Liver (tissue), 9 donors: ENCODE measurements around the gene LHX6. TPM values are rescaled to one million over a fixed set of nuclear protein-coding genes. Genes with fewer than 3 reads are reported as not detected.

Source experiments
- DNase-seq: peaks from one replicate; pipeline ENCODE4 v3.0.0-alpha.2; 2017; ENCODE audit warnings: low spot score
- H3K27ac ChIP-seq, 2 donors: one replicate each; pipeline ENCODE4 v1.7.0; 2013; ENCODE audit warnings: inconsistent platforms in 2 of 2, low read length in 2 of 2, control low read depth in 1 of 2, low read depth in 1 of 2, mild to moderate bottlenecking in 1 of 2
- H3K27me3 ChIP-seq, 4 donors: one replicate each; pipeline versions ENCODE4 v1.6.1 to v1.7.0; 2013; ENCODE audit warnings: low read length in 3 of 4, inconsistent platforms in 1 of 4, mild to moderate bottlenecking in 1 of 4, moderate library complexity in 1 of 4; ENCODE audit not compliant: control insufficient read depth in 4 of 4, insufficient read depth in 4 of 4
- H3K36me3 ChIP-seq, 4 donors: one replicate each; pipeline versions ENCODE4 v1.6.1 to v1.7.0; 2013; ENCODE audit warnings: low read length in 3 of 4, mild to moderate bottlenecking in 3 of 4, low read depth in 1 of 4, moderate library complexity in 1 of 4; ENCODE audit not compliant: control insufficient read depth in 4 of 4, insufficient read depth in 3 of 4
- H3K4me1 ChIP-seq, 4 donors: one replicate each; pipeline versions ENCODE4 v1.6.1 to v1.7.0; 2013; ENCODE audit warnings: low read length in 3 of 4, mild to moderate bottlenecking in 3 of 4, moderate library complexity in 1 of 4; ENCODE audit not compliant: control insufficient read depth in 4 of 4, insufficient read depth in 4 of 4
- H3K4me3 ChIP-seq, 3 donors: one replicate each; pipeline versions ENCODE4 v1.6.1 to v1.7.0; 2013; ENCODE audit warnings: low read length in 3 of 3, control low read depth in 1 of 3, low read depth in 1 of 3, mild to moderate bottlenecking in 1 of 3
- H3K9ac ChIP-seq, 2 donors: one replicate each; pipeline ENCODE4 v1.7.0; 2013; ENCODE audit warnings: low read length in 2 of 2, mild to moderate bottlenecking in 2 of 2, moderate library complexity in 2 of 2, control low read depth in 1 of 2, low read depth in 1 of 2
- H3K9me3 ChIP-seq, 4 donors: one replicate each; pipeline versions ENCODE4 v1.6.1 to v1.7.0; 2013; ENCODE audit warnings: low read length in 3 of 4; ENCODE audit not compliant: control insufficient read depth in 4 of 4
- ATF3 ChIP-seq: IDR thresholded peaks from 2 replicates; pipeline ENCODE4 v1.6.1; 2016; ENCODE audit warnings: antibody characterized with exemption
- EGR1 ChIP-seq, 2 donors: IDR thresholded peaks; 2 replicates each; pipeline ENCODE4 v1.6.1; 2016 to 2018; ENCODE audit warnings: antibody characterized with exemption in 2 of 2, low read depth in 2 of 2
- FOXA1 ChIP-seq: IDR thresholded peaks from 2 replicates; pipeline ENCODE4 v1.6.1; 2016; ENCODE audit warnings: antibody characterized with exemption
- FOXA2 ChIP-seq: IDR thresholded peaks from 2 replicates; pipeline ENCODE4 v1.6.1; 2016; ENCODE audit warnings: antibody characterized with exemption
- GABPA ChIP-seq, 2 donors: IDR thresholded peaks in 1 of 2; conservative IDR thresholded peaks in 1 of 2; 2 replicates each; pipeline ENCODE4 v1.6.1; 2016; ENCODE audit warnings: antibody characterized with exemption in 2 of 2, mild to moderate bottlenecking in 1 of 2, moderate library complexity in 1 of 2
- HNF4A ChIP-seq, 2 donors: conservative IDR thresholded peaks; 2 replicates each; pipeline ENCODE4 v1.6.1; 2016; ENCODE audit warnings: antibody characterized with exemption in 2 of 2, mild to moderate bottlenecking in 2 of 2
- HNF4G ChIP-seq: IDR thresholded peaks from 2 replicates; pipeline ENCODE4 v1.6.1; 2016; ENCODE audit warnings: antibody characterized with exemption
- JUND ChIP-seq, 2 donors: IDR thresholded peaks; 2 replicates each; pipeline ENCODE4 v1.6.1; 2016; ENCODE audit warnings: antibody characterized with exemption in 2 of 2
- MAX ChIP-seq: IDR thresholded peaks from 2 replicates; pipeline ENCODE4 v1.6.1; 2016; ENCODE audit warnings: antibody characterized with exemption
- NR2F2 ChIP-seq: IDR thresholded peaks from 2 replicates; pipeline ENCODE4 v1.6.1; 2016; ENCODE audit warnings: antibody characterized with exemption
- RAD21 ChIP-seq, 2 donors: IDR thresholded peaks; 2 replicates each; pipeline ENCODE4 v1.6.1; 2016; ENCODE audit warnings: antibody characterized with exemption in 2 of 2, mild to moderate bottlenecking in 2 of 2
- REST ChIP-seq: IDR thresholded peaks from 2 replicates; pipeline ENCODE4 v1.6.1; 2016; ENCODE audit warnings: antibody characterized with exemption, mild to moderate bottlenecking
- RXRA ChIP-seq, 2 donors: IDR thresholded peaks; 2 replicates each; pipeline ENCODE4 v1.6.1; 2017 to 2018; ENCODE audit warnings: antibody characterized with exemption in 2 of 2, mild to moderate bottlenecking in 1 of 2
- SP1 ChIP-seq: IDR thresholded peaks from 2 replicates; pipeline ENCODE4 v1.6.1; 2018; ENCODE audit warnings: antibody characterized with exemption, mild to moderate bottlenecking
- TAF1 ChIP-seq: conservative IDR thresholded peaks from 2 replicates; pipeline ENCODE4 v1.6.1; 2016; ENCODE audit warnings: antibody characterized with exemption, mild to moderate bottlenecking
- YY1 ChIP-seq: IDR thresholded peaks from 2 replicates; pipeline ENCODE4 v1.6.1; 2016; ENCODE audit warnings: antibody characterized with exemption, mild to moderate bottlenecking
- WGBS: extraction: QIAGEN DNeasy Blood & Tissue Kit; methylation state at CpG from one replicate; pipeline ENCODE4 v1.1.7; 2013; 5-methylcytosine and 5-hydroxymethylcytosine counted together
- polyA plus RNA-seq, 2 donors: library from polyadenylated mRNA; stranded (reverse) in 1 of 2; unstranded in 1 of 2; fragments of 200-250 nt in 1 of 2; fragments of >200 nt in 1 of 2; fragmentation: Nextera tagmentation in 1 of 2; extraction: Ambion mirVana in 1 of 2; gene quantifications; one replicate each; pipeline versions ENCODE4 v1.2.1 to v1.2.3, GENCODE V29; 2013 to 2015
- total RNA-seq, 2 donors: library from RNA; depleted of rRNA; stranded (reverse); fragments of >200 nt; gene quantifications; one replicate each; pipeline ENCODE4 v1.2.3, GENCODE V29; 2014
- TF ChIP-seq, protein P1 (sequence below): fragments of 150-350 bp; IDR thresholded peaks from 2 replicates; pipeline ENCODE4 v1.5.1; 2017; ENCODE audit warnings: improper control_type of control experiment, low read depth, low read length; ENCODE audit not compliant: missing input control
- TF ChIP-seq, protein P2 (sequence below): IDR thresholded peaks from 2 replicates; pipeline ENCODE4 v1.6.1; 2016; ENCODE audit warnings: antibody characterized with exemption
- donor health status: healthy.
- donor health status: healthy.
- donor health status: healthy.
- donor health status: healthy.
- donor health status: healthy.

Gene LHX6
- total and polyA plus RNA-seq, 4 donors: 0.05 to 0.33 (median 0.18) TPM

GRCh38 chr9:122205176-122205575 lies 23.6 kb downstream of the LHX6 start:
- Histone ChIP-seq H3K4me3 (no peak overlapping the region), H3K27ac (no peak overlapping the region), H3K9me3 (no peaks in the 10 kb centered on the region), H3K36me3 (no peaks in the 10 kb centered on the region), H3K27me3 (peaks cover 0 to 6% (median 0%) of the 10 kb centered on the region in 4 donors), H3K4me1 (no peaks in the 10 kb centered on the region), H3K9ac (no peak overlapping the region)
- TF ChIP-seq RXRA (IDR thresholded peaks at IDR 0.05): no peak
- no peak for TF ChIP-seq ATF3
- no peak for TF ChIP-seq FOXA1
- TF ChIP-seq FOXA2: no peak
- no peak for TF ChIP-seq SP1
- DNase-seq: no peak
- WGBS: 89% methylated on average over 8 of the region's 8 CpGs

DNA sequence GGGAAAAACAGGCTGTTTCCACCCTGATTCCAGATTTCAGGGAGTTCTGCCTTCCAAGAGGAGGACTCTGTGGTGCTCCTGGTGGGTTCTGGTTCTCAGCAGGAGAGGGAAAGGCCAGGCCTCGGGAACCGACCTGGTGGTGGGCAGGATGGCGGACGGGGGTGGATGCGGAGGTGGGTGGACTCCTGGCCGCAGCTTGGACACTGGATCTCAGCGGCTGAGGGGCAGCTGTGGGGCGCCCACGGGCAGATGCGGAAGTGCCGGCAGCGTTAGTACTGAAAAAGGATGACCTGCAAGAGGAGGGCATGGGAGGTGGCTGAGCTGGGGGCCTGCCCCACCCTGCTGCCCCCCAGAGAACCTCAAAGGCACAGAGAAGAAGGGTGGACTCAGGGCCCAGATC lies 24.3 kb downstream of the LHX6 start:
- Histone ChIP-seq H3K4me1 (no peaks in the 10 kb centered on the region), H3K4me3 (no peak overlapping the region), H3K27me3 (peaks cover 0 to 5% (median 0%) of the 10 kb centered on the region in 4 donors), H3K9me3 (no peaks in the 10 kb centered on the region), H3K36me3 (no peaks in the 10 kb centered on the region), H3K9ac (no peak overlapping the region), H3K27ac (no peak overlapping the region)
- WGBS: 94% methylated on average over 12 of the region's 12 CpGs
- no peak for DNase-seq
- TF ChIP-seq RXRA (IDR thresholded peaks at IDR 0.05) (no peak), YY1 (no peak), REST (no peak), GABPA (IDR thresholded peaks at IDR 0.05 in 1 of 2, conservative IDR thresholded peaks at IDR 0.05 in 1 of 2) (no peak), RAD21 (IDR thresholded peaks at IDR 0.05) (no peak), JUND (IDR thresholded peaks at IDR 0.05) (no peak), HNF4G (no peak), ATF3 (no peak), SP1 (no peak), MAX (no peak), FOXA2 (no peak), HNF4A (conservative IDR thresholded peaks at IDR 0.05) (no peak), EGR1 (IDR thresholded peaks at IDR 0.05; ENCODE audit: low read depth in 2 of 2) (no peak), NR2F2 (no peak), TAF1 (no peak), FOXA1 (no peak)
- TF ChIP-seq, protein P1, sequence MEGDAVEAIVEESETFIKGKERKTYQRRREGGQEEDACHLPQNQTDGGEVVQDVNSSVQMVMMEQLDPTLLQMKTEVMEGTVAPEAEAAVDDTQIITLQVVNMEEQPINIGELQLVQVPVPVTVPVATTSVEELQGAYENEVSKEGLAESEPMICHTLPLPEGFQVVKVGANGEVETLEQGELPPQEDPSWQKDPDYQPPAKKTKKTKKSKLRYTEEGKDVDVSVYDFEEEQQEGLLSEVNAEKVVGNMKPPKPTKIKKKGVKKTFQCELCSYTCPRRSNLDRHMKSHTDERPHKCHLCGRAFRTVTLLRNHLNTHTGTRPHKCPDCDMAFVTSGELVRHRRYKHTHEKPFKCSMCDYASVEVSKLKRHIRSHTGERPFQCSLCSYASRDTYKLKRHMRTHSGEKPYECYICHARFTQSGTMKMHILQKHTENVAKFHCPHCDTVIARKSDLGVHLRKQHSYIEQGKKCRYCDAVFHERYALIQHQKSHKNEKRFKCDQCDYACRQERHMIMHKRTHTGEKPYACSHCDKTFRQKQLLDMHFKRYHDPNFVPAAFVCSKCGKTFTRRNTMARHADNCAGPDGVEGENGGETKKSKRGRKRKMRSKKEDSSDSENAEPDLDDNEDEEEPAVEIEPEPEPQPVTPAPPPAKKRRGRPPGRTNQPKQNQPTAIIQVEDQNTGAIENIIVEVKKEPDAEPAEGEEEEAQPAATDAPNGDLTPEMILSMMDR: no peak
- TF ChIP-seq, protein P2, sequence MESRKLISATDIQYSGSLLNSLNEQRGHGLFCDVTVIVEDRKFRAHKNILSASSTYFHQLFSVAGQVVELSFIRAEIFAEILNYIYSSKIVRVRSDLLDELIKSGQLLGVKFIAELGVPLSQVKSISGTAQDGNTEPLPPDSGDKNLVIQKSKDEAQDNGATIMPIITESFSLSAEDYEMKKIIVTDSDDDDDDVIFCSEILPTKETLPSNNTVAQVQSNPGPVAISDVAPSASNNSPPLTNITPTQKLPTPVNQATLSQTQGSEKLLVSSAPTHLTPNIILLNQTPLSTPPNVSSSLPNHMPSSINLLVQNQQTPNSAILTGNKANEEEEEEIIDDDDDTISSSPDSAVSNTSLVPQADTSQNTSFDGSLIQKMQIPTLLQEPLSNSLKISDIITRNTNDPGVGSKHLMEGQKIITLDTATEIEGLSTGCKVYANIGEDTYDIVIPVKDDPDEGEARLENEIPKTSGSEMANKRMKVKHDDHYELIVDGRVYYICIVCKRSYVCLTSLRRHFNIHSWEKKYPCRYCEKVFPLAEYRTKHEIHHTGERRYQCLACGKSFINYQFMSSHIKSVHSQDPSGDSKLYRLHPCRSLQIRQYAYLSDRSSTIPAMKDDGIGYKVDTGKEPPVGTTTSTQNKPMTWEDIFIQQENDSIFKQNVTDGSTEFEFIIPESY: no peak
